Testis (tissue), 3 donors: Measurements from ENCODE around the gene CAPZB. TPM values are rescaled to one million over a fixed set of nuclear protein-coding genes. Genes with fewer than 3 reads are reported as not detected.

Experiments used
- DNase-seq: peaks from one replicate; pipeline ENCODE4 v3.0.0-alpha.2; 2019
- H3K27ac ChIP-seq, 2 donors: fragments of 200-600 bp; sonication (generic); one replicate each; pipeline ENCODE4 v1.5.1; 2019
- H3K27me3 ChIP-seq: fragments of 200-600 bp; sonication (generic); one replicate; pipeline ENCODE4 v1.5.1; 2019
- H3K36me3 ChIP-seq: fragments of 200-600 bp; sonication (generic); one replicate; pipeline ENCODE4 v1.5.1; 2017; ENCODE audit warnings: low read depth; ENCODE audit errors: missing control alignments
- H3K4me1 ChIP-seq: fragments of 200-600 bp; sonication (generic); one replicate; pipeline ENCODE4 v1.5.1; 2019
- H3K4me3 ChIP-seq, 2 donors: fragments of 200-600 bp; sonication (generic); one replicate each; pipeline ENCODE4 v1.5.1; 2017 to 2019
- H3K9me3 ChIP-seq: fragments of 200-600 bp; sonication (generic); one replicate; pipeline ENCODE4 v1.5.1; 2017
- CTCF ChIP-seq, 3 experiments: fragments of 450-650 bp in 2 of 3; fragments of 200-600 bp in 1 of 3; sonication (generic) in 1 of 3; IDR thresholded peaks; one replicate each; pipeline ENCODE4 v1.5.1; 2016 to 2019; ENCODE audit warnings: antibody characterized with exemption in 3 of 3, mild to moderate bottlenecking in 2 of 3, moderate library complexity in 1 of 3
- POLR2A ChIP-seq: fragments of 450-650 bp; IDR thresholded peaks from one replicate; pipeline ENCODE4 v1.6.1; 2017; ENCODE audit warnings: antibody characterized with exemption, mild to moderate bottlenecking, moderate library complexity
- WGBS, 2 donors: methylation state at CpG; one replicate each; pipeline ENCODE4 v1.1.5; 2018; 5-methylcytosine and 5-hydroxymethylcytosine counted together
- intact Hi-C: fragments of 100-400 bp; cut with DNase I; formaldehyde crosslinking; loops from one replicate; pipeline ENCODE4 v1.15.1; 2023; ENCODE audit warnings: low total_unique reads
- polyA plus RNA-seq: library from polyadenylated mRNA; stranded (reverse); fragments of 350-450 nt; fragmentation: Illumina TruSeq; extraction: RNeasy Lipid Tissue Mini Kit (QIAGEN cat#74804); gene quantifications from one replicate; pipeline ENCODE4 v1.2.3, GENCODE V29; 2014; ENCODE audit warnings: low read depth, low replicate concordance; ENCODE audit not compliant: insufficient read depth
- total RNA-seq, 2 donors: library from RNA; depleted of rRNA; stranded (reverse); fragments of >200 nt; gene quantifications; one replicate each; pipeline ENCODE4 v1.2.3, GENCODE V29; 2016

Gene CAPZB
- total and polyA plus RNA-seq, 3 donors from 2014 or later = 147 to 502 (median 207) TPM

GRCh38 chr1:19421365-19421764, 64.0 kb downstream of the CAPZB start:
- Histone ChIP-seq H3K9me3 (no peaks in the 10 kb centered on the region), H3K36me3 (no peaks in the 10 kb centered on the region), H3K4me1 (peaks cover 38% of the 10 kb centered on the region), H3K27ac (no peak overlapping the region), H3K27me3 (no peaks in the 10 kb centered on the region), H3K4me3 (no peak overlapping the region)
- WGBS, 2 donors = 47 to 55% methylated on average over 4 of the region's 4 CpGs
- intact Hi-C loops = no loop called here
- no peak for DNase-seq
- no peak for TF ChIP-seq POLR2A
- TF ChIP-seq CTCF (IDR thresholded peaks at IDR 0.05) = no peak

DNA sequence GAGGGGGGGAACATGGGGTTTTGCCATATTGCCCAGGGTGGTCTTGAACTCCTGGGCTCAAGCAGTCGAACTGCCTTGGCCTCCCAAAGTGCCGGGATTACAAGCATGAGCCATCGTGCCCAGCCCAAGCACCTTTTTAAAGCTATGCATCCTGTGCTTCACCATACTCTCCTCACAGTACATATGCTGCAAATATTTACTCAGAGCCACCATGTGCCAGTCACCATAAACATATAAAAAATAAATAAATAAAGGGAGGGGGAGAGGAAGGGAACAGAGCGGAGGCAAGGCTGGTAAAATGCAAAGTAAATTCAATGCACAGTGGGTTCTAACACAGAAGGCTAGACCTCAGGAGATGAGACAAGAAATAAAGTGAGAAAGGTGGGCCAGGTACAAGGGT, 64.7 kb downstream of the CAPZB start:
- no peak for TF ChIP-seq POLR2A
- no peak for TF ChIP-seq CTCF (IDR thresholded peaks at IDR 0.05)
- H3K4me3 ChIP-seq = no peak overlapping the region
- no peaks in the 10 kb centered on the region for H3K27me3 ChIP-seq
- no peak for DNase-seq
- no peak overlapping the region for H3K27ac ChIP-seq
- H3K9me3 ChIP-seq = no peaks in the 10 kb centered on the region
- intact Hi-C loops = no loop called here
- H3K4me1 ChIP-seq = peaks cover 30% of the 10 kb centered on the region
- WGBS, 2 donors = 96% methylated on average over 2 to 4 of the region's 4 CpGs
- H3K36me3 ChIP-seq = no peaks in the 10 kb centered on the region

DNA sequence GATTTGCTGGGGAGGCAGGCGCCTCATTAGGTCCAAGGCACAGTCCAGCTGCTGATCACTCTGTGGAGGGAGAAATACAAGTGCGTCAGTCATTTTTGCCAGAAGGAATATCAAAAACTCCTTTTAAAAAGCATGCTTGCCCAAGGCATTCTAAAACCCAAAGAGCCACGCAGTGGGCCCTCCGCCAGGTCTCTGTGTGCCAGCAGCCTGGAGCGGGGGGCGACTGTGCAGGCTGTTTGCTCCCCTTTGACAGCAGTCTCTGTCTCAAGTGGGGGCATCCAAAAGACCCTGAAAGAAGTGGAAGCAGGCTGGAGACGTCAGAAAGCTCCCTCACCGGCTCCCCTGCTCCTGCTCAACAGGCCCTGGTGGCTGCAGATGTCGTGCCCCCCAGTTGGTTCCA, 65.6 kb downstream of the CAPZB start:
- Histone ChIP-seq H3K9me3 (no peaks in the 10 kb centered on the region), H3K27ac (no peak overlapping the region), H3K4me1 (peaks cover 29% of the 10 kb centered on the region), H3K27me3 (no peaks in the 10 kb centered on the region), H3K4me3 (no peak overlapping the region), H3K36me3 (no peaks in the 10 kb centered on the region)
- TF ChIP-seq CTCF (IDR thresholded peaks at IDR 0.05) (no peak), POLR2A (no peak)
- DNase-seq = no peak
- intact Hi-C loops = no loop called here
- WGBS, 2 donors = 87 to 95% methylated on average over 9 of the region's 9 CpGs

- Histone ChIP-seq H3K36me3 (no peaks in the 10 kb centered on the region), H3K27me3 (no peaks in the 10 kb centered on the region), H3K4me1 (peaks cover 31% of the 10 kb centered on the region), H3K9me3 (no peaks in the 10 kb centered on the region), H3K4me3 (no peak overlapping the region), H3K27ac (no peak overlapping the region)
- WGBS, 2 donors = 79 to 80% methylated on average over 5 of the region's 5 CpGs
- no peak for DNase-seq
- TF ChIP-seq CTCF (IDR thresholded peaks at IDR 0.05) (no peak), POLR2A (no peak)
- intact Hi-C loops = no loop called here
Observed at GRCh38 chr1:19418503-19418971, 66.8 kb downstream of the CAPZB start.

DNA sequence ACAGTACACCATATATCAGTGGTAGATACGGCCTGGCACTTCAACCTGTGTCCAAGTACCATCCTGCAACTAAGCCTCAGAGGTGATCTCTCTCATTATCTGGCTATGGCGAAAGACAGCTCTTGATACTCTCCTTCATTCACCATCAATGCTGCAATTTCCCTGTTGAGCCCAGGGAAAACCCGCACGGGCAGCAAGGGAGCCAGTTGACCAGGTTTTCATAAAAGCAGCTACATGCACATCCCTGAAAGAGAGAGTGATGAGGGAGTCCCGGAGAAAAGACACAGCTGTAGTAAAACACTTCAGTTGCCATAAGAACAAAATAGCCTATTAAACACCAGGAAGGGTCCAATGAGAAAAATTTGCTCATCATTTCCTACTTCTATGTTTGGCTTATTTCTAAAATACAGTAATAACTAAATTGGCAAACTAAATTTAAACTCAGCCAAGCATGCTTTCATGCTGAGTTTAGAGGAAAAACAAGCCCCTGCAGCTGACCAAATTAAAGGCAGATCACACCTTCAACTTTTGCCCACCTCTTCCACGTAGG, 68.3 kb downstream of the CAPZB start:
- intact Hi-C loops = no loop called here
- no peaks in the 10 kb centered on the region for H3K9me3 ChIP-seq
- DNase-seq = no peak
- no peaks in the 10 kb centered on the region for H3K36me3 ChIP-seq
- no peak overlapping the region for H3K27ac ChIP-seq
- WGBS, 2 donors = 70% methylated on average over 6 of the region's 6 CpGs
- peaks cover 29% of the 10 kb centered on the region for H3K4me1 ChIP-seq
- TF ChIP-seq CTCF (IDR thresholded peaks at IDR 0.05) (no peak), POLR2A (no peak)
- H3K27me3 ChIP-seq = no peaks in the 10 kb centered on the region
- no peak overlapping the region for H3K4me3 ChIP-seq
